H9 (cell line): Measurements from ENCODE around the gene MRAP2. TPM values are rescaled to one million over a fixed set of nuclear protein-coding genes. Genes with fewer than 3 reads are reported as not detected.
A peak's percentile ranks its signal among the peaks of the same experiment; 100 is the strongest.

Experiments
- DNase-seq: peaks from one replicate; pipeline ENCODE4 v3.0.0-alpha.2; 2017
- H2AFZ ChIP-seq: one replicate; pipeline ENCODE4 v1.6.1; 2013; ENCODE audit warnings: mild to moderate bottlenecking, low read length, control low read depth, moderate library complexity
- H2AK5ac ChIP-seq: 2 replicates; pipeline ENCODE4 v1.6.1; 2013; ENCODE audit warnings: low read length, control low read depth, mixed read lengths; ENCODE audit not compliant: insufficient read length
- H2BK120ac ChIP-seq: one replicate; pipeline ENCODE4 v1.6.1; 2013; ENCODE audit warnings: low read depth, mild to moderate bottlenecking, low read length, control low read depth, inconsistent platforms; ENCODE audit not compliant: poor library complexity, severe bottlenecking
- H2BK12ac ChIP-seq: 2 replicates; pipeline ENCODE4 v1.6.1; 2013; ENCODE audit warnings: low read length, control low read depth, mixed read lengths, low read depth; ENCODE audit not compliant: insufficient read length
- H2BK15ac ChIP-seq: 2 replicates; pipeline ENCODE4 v1.6.1; 2013; ENCODE audit warnings: low read depth, low read length, control low read depth
- H2BK20ac ChIP-seq: one replicate; pipeline ENCODE4 v1.6.1; 2013; ENCODE audit warnings: low read depth, mild to moderate bottlenecking, low read length, control low read depth, inconsistent platforms; ENCODE audit not compliant: poor library complexity, severe bottlenecking
- H2BK5ac ChIP-seq: 2 replicates; pipeline ENCODE4 v1.6.1; 2013; ENCODE audit warnings: low read length, control low read depth, mixed read lengths; ENCODE audit not compliant: insufficient read length
- H3K14ac ChIP-seq: 2 replicates; pipeline ENCODE4 v1.6.1; 2013; ENCODE audit warnings: low read length, control low read depth; ENCODE audit not compliant: insufficient read depth
- H3K18ac ChIP-seq: 2 replicates; pipeline ENCODE4 v1.6.1; 2013; ENCODE audit warnings: low read depth, mild to moderate bottlenecking, mixed read lengths, low read length, control low read depth; ENCODE audit not compliant: insufficient read length
- H3K23ac ChIP-seq: 2 replicates; pipeline ENCODE4 v1.6.1; 2013; ENCODE audit warnings: low read length, control low read depth, mixed read lengths, low read depth; ENCODE audit not compliant: insufficient read length
- H3K23me2 ChIP-seq: 2 replicates; pipeline ENCODE4 v1.6.1; 2013; ENCODE audit warnings: low read depth, mild to moderate bottlenecking, mixed read lengths, low read length, control low read depth; ENCODE audit not compliant: insufficient read length, poor library complexity, severe bottlenecking
- H3K27ac ChIP-seq: 2 replicates; pipeline ENCODE4 v1.5.1; 2013; ENCODE audit warnings: low read length, control low read depth, mixed read lengths, low read depth; ENCODE audit not compliant: insufficient read length
- H3K27me3 ChIP-seq: 2 replicates; pipeline ENCODE4 v1.6.1; 2013; ENCODE audit warnings: low read length, control low read depth, inconsistent platforms; ENCODE audit not compliant: insufficient read depth
- H3K4ac ChIP-seq: 2 replicates; pipeline ENCODE4 v1.6.1; 2013; ENCODE audit warnings: low read depth, mild to moderate bottlenecking, control low read depth, inconsistent platforms, low read length, moderate library complexity
- H3K4me1 ChIP-seq: 2 replicates; pipeline ENCODE4 v1.6.1; 2013; ENCODE audit warnings: low read length, control low read depth, inconsistent platforms; ENCODE audit not compliant: insufficient read depth
- H3K4me2 ChIP-seq: 2 replicates; pipeline ENCODE4 v1.6.1; 2013; ENCODE audit warnings: low read length, control low read depth, mixed read lengths; ENCODE audit not compliant: insufficient read length, insufficient read depth
- H3K56ac ChIP-seq: 2 replicates; pipeline ENCODE4 v1.6.1; 2013; ENCODE audit warnings: low read depth, mild to moderate bottlenecking, mixed read lengths, low read length, control low read depth; ENCODE audit not compliant: insufficient read length
- H3K79me1 ChIP-seq: 2 replicates; pipeline ENCODE4 v1.6.1; 2013; ENCODE audit warnings: low read depth, mild to moderate bottlenecking, moderate library complexity, low read length, control low read depth, inconsistent platforms; ENCODE audit not compliant: insufficient read depth, poor library complexity, severe bottlenecking
- H3K79me2 ChIP-seq: 2 replicates; pipeline ENCODE4 v1.6.1; 2013; ENCODE audit warnings: low read length, control low read depth, inconsistent platforms; ENCODE audit not compliant: insufficient read depth
- H3K9ac ChIP-seq: 2 replicates; pipeline ENCODE4 v1.6.1; 2013; ENCODE audit warnings: low read length, control low read depth, mixed read lengths; ENCODE audit not compliant: insufficient read length; ENCODE audit errors: extremely low read depth
- H3K9me3 ChIP-seq: one replicate; pipeline ENCODE4 v1.6.1; 2013; ENCODE audit warnings: low read depth, low read length, inconsistent platforms; ENCODE audit not compliant: control insufficient read depth
- H3T11ph ChIP-seq: one replicate; pipeline ENCODE4 v1.6.1; 2013; ENCODE audit warnings: mild to moderate bottlenecking, low read length, control low read depth, inconsistent platforms
- H4K20me1 ChIP-seq: one replicate; pipeline ENCODE4 v1.6.1; 2013; ENCODE audit not compliant: control insufficient read depth, insufficient read length, insufficient read depth
- H4K5ac ChIP-seq: 2 replicates; pipeline ENCODE4 v1.6.1; 2013; ENCODE audit warnings: low read depth, mild to moderate bottlenecking, mixed read lengths, low read length, control low read depth; ENCODE audit not compliant: insufficient read length
- H4K8ac ChIP-seq: replicated peaks from 2 replicates; pipeline ENCODE4 v1.6.1; 2013; ENCODE audit warnings: low read length, control low read depth, mixed read lengths, low read depth; ENCODE audit not compliant: insufficient read length
- H4K91ac ChIP-seq: 2 replicates; pipeline ENCODE4 v1.6.1; 2013; ENCODE audit warnings: low read depth, mild to moderate bottlenecking, moderate library complexity, mixed read lengths, low read length, control low read depth; ENCODE audit not compliant: insufficient read length
- H3K27ac Mint-ChIP-seq, 3 experiments: 2 replicates in 2 of 3; 3 replicates in 1 of 3; pipeline ENCODE4 v1.8.0; 2020 to 2021; ENCODE audit warnings: mixed read lengths in 3 of 3, mild to moderate bottlenecking in 1 of 3, moderate library complexity in 1 of 3
- H3K27me3 Mint-ChIP-seq: 2 replicates; pipeline ENCODE4 v1.8.0; 2021; ENCODE audit warnings: low read depth, mild to moderate bottlenecking, moderate library complexity, mixed read lengths
- H3K36me3 Mint-ChIP-seq, 3 experiments: 2 replicates in 2 of 3; 3 replicates in 1 of 3; pipeline ENCODE4 v1.8.0; 2020 to 2021; ENCODE audit warnings: low read depth in 3 of 3, mixed read lengths in 3 of 3; ENCODE audit not compliant: insufficient read depth in 1 of 3
- H3K4me1 Mint-ChIP-seq, 2 experiments: 2 replicates each; pipeline ENCODE4 v1.8.0; 2020; ENCODE audit warnings: mixed read lengths in 2 of 2
- H3K4me3 Mint-ChIP-seq, 2 experiments: 2 replicates in 1 of 2; 3 replicates in 1 of 2; pipeline ENCODE4 v1.8.0; 2020 to 2021; ENCODE audit warnings: mild to moderate bottlenecking in 2 of 2, mixed read lengths in 2 of 2, moderate library complexity in 1 of 2
- H3K9me3 Mint-ChIP-seq, 2 experiments: 2 replicates in 1 of 2; 3 replicates in 1 of 2; pipeline ENCODE4 v1.8.0; 2020; ENCODE audit warnings: mild to moderate bottlenecking in 2 of 2, mixed read lengths in 2 of 2, moderate library complexity in 1 of 2
- WGBS: extraction: QIAGEN DNeasy Blood & Tissue Kit; methylation state at CpG from one replicate; pipeline ENCODE4 v1.1.7; 2013; ENCODE audit warnings: missing lambda C conversion rate, low lambda C conversion rate, mixed read lengths; ENCODE audit not compliant: insufficient read length; ENCODE audit errors: extremely low coverage; 5-methylcytosine and 5-hydroxymethylcytosine counted together
- total RNA-seq: library from RNA; stranded (reverse); gene quantifications from 2 replicates; pipeline ENCODE4 v1.2.1, GENCODE V29; 2021
- TF ChIP-seq, protein P1 (sequence below): fragments of 200-600 bp; sonication (generic); conservative IDR thresholded peaks from 3 replicates; pipeline ENCODE4 v1.8.0; 2021; ENCODE audit warnings: antibody characterized with exemption, mild to moderate bottlenecking

The MRAP2 gene
- total RNA-seq, 1 experiment from 2014 or later, result 8.0 TPM

DNA sequence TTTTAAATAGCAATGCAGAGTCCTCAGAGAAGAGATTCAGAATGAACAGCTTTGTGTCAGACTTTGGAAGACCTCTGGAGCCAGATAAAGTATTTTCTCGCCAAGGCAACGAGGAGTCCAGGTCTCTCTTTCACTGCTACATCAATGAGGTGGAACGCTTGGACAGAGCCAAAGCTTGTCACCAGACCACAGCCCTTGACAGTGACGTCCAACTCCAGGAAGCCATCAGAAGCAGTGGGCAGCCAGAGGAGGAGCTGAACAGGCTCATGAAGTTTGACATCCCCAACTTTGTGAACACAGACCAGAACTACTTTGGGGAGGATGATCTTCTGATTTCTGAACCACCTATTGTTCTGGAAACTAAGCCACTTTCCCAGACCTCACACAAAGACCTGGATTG lies 55.5 kb downstream of the MRAP2 start:
- Mint-ChIP-seq H3K27me3 (no peaks in the 10 kb centered on the region), H3K9me3 (no peaks in the 10 kb centered on the region; a peak in 1 of 5 replicates), H3K4me1 (peaks cover 48 to 54% of the 10 kb centered on the region in 2 experiments), H3K4me3 (no peak overlapping the region), H3K36me3 (peaks cover 0 to 5% (median under 1%) of the 10 kb centered on the region in 3 experiments; a peak in 5 of 7 replicates), H3K27ac (peak overlapping the region in 1 of 3 experiments; percentile 37; a peak in 2 of 7 replicates)
- no peak overlapping the region for H4K5ac ChIP-seq
- H3K9me3 ChIP-seq, result no peaks in the 10 kb centered on the region
- no peak overlapping the region for H2BK5ac ChIP-seq
- H3K23me2 ChIP-seq, result no peaks in the 10 kb centered on the region
- no peaks in the 10 kb centered on the region for H3K27me3 ChIP-seq
- H3K4me2 ChIP-seq, result no peak overlapping the region
- no peak overlapping the region for H3K18ac ChIP-seq
- H4K20me1 ChIP-seq, result no peaks in the 10 kb centered on the region
- no peaks in the 10 kb centered on the region for H3K79me2 ChIP-seq
- H3K4me1 ChIP-seq, result peaks cover 13% of the 10 kb centered on the region; the same call in 1 of the 2 replicates
- H3K9ac ChIP-seq, result no peak overlapping the region
- no peak overlapping the region for H2BK15ac ChIP-seq
- TF ChIP-seq, protein P1, sequence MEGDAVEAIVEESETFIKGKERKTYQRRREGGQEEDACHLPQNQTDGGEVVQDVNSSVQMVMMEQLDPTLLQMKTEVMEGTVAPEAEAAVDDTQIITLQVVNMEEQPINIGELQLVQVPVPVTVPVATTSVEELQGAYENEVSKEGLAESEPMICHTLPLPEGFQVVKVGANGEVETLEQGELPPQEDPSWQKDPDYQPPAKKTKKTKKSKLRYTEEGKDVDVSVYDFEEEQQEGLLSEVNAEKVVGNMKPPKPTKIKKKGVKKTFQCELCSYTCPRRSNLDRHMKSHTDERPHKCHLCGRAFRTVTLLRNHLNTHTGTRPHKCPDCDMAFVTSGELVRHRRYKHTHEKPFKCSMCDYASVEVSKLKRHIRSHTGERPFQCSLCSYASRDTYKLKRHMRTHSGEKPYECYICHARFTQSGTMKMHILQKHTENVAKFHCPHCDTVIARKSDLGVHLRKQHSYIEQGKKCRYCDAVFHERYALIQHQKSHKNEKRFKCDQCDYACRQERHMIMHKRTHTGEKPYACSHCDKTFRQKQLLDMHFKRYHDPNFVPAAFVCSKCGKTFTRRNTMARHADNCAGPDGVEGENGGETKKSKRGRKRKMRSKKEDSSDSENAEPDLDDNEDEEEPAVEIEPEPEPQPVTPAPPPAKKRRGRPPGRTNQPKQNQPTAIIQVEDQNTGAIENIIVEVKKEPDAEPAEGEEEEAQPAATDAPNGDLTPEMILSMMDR, result no peak
- H2BK12ac ChIP-seq, result no peak overlapping the region
- no peak overlapping the region for H4K91ac ChIP-seq
- H2AFZ ChIP-seq, result no peak overlapping the region
- no peak overlapping the region for H3K14ac ChIP-seq
- no peak overlapping the region for H2BK20ac ChIP-seq
- H2BK120ac ChIP-seq, result no peak overlapping the region
- no peak overlapping the region for H3K27ac ChIP-seq
- H3T11ph ChIP-seq, result no peak overlapping the region
- H4K8ac ChIP-seq, result no peak overlapping the region
- no peak overlapping the region for H3K56ac ChIP-seq
- H2AK5ac ChIP-seq, result no peak overlapping the region
- no peaks in the 10 kb centered on the region for H3K79me1 ChIP-seq
- H3K4ac ChIP-seq, result no peak overlapping the region
- H3K23ac ChIP-seq, result no peak overlapping the region
- WGBS, result no CpG with 5 or more reads among the region's 4 CpGs
- DNase-seq, result no peak
